Ectodermal cell (in vitro differentiated cells): ENCODE results near the gene MMD2.

Experiments
- H3K27ac ChIP-seq: 2 replicates; pipeline ENCODE4 v1.7.0; 2013; ENCODE audit warnings: mild to moderate bottlenecking, low read depth, low read length; ENCODE audit not compliant: insufficient read depth, poor library complexity, severe bottlenecking
- H3K27me3 ChIP-seq: 2 replicates; pipeline ENCODE4 v1.7.0; 2013; ENCODE audit warnings: mild to moderate bottlenecking, low read length; ENCODE audit not compliant: insufficient read depth, control insufficient read depth, poor library complexity, severe bottlenecking
- H3K36me3 ChIP-seq: one replicate; pipeline ENCODE4 v1.7.0; 2013; ENCODE audit warnings: low read length; ENCODE audit not compliant: control insufficient read depth, insufficient read depth
- H3K4me1 ChIP-seq: one replicate; pipeline ENCODE4 v1.7.0; 2013; ENCODE audit warnings: low read length; ENCODE audit not compliant: control insufficient read depth, insufficient read depth
- H3K4me3 ChIP-seq: 2 replicates; pipeline ENCODE4 v1.7.0; 2013; ENCODE audit warnings: low read depth, low read length, control low read depth; ENCODE audit not compliant: insufficient read depth
- H3K9me3 ChIP-seq: 2 replicates; pipeline ENCODE4 v1.7.0; 2013; ENCODE audit warnings: mild to moderate bottlenecking, low read length, moderate library complexity; ENCODE audit not compliant: control insufficient read depth
- WGBS, 2 experiments: methylation state at CpG; one replicate each; pipeline ENCODE4 v1.1.7; 2013; ENCODE audit warnings: missing lambda C conversion rate in 2 of 2; 5-methylcytosine and 5-hydroxymethylcytosine counted together

The MMD2 gene

GRCh38 chr7:4856336-4857057, 102.5 kb downstream of the MMD2 start:
- 94% methylated on average over 8 to 10 of the region's 10 CpGs for WGBS, 2 experiments
- Histone ChIP-seq H3K27ac (no peak overlapping the region), H3K4me3 (no peak overlapping the region), H3K36me3 (no peaks in the 10 kb centered on the region), H3K4me1 (no peaks in the 10 kb centered on the region), H3K9me3 (no peaks in the 10 kb centered on the region), H3K27me3 (peaks cover 25% of the 10 kb centered on the region)
